A172 (cell line): ENCODE data around the gene UBN1. TPM values are rescaled to one million over a fixed set of nuclear protein-coding genes. Genes with fewer than 3 reads are reported as not detected.
"Not testable (repeated sequence)": the region's sequence is repeated elsewhere in the genome, so short reads cannot be mapped to it uniquely, and the experiment has no call there.

ENCODE experiments used
- DNase-seq: peaks from one replicate; pipeline ENCODE4 v3.0.0-alpha.2; 2015; ENCODE audit warnings: low spot score
- total RNA-seq: library from RNA; depleted of rRNA; stranded (reverse); fragments of >200 nt; shearing (Covaris generic); gene quantifications from 2 replicates; pipeline ENCODE4 v1.2.3, GENCODE V29; 2014

The UBN1 gene
- total RNA-seq, 1 experiment from 2014 or later, result 41.0 TPM

- no peak for DNase-seq
Observed at GRCh38 chr16:4884209-4884608, 36.9 kb downstream of the UBN1 start.

- DNase-seq, result no peak
Observed at GRCh38 chr16:4884972-4885874, 37.9 kb downstream of the UBN1 start.

- no peak for DNase-seq
Observed at GRCh38 chr16:4886151-4886550, 38.9 kb downstream of the UBN1 start.

GRCh38 chr16:4888428-4889135, 41.3 kb downstream of the UBN1 start:
- DNase-seq, result no peak

- DNase-seq, result no peak
Observed at GRCh38 chr16:4890026-4890425, 42.7 kb downstream of the UBN1 start.

GRCh38 chr16:4890686-4891085, 43.4 kb downstream of the UBN1 start:
- no peak for DNase-seq

- DNase-seq, result no peak
Observed at GRCh38 chr16:4891097-4891885, 44.0 kb downstream of the UBN1 start.

GRCh38 chr16:4891886-4892216, 44.6 kb downstream of the UBN1 start:
- peak; percentile 51 for DNase-seq

- DNase-seq, result peak; percentile 19
Observed at GRCh38 chr16:4892361-4893102, 45.3 kb downstream of the UBN1 start.

- no peak for DNase-seq
Observed at GRCh38 chr16:4893103-4893862, 46.0 kb downstream of the UBN1 start.

GRCh38 chr16:4894276-4895150, 47.2 kb downstream of the UBN1 start:
- DNase-seq, result no peak

- DNase-seq, result no peak
Observed at GRCh38 chr16:4895366-4895765, 48.1 kb downstream of the UBN1 start.

- DNase-seq, result not testable (repeated sequence)
Observed at GRCh38 chr16:4896761-4897160, 49.5 kb downstream of the UBN1 start.

GRCh38 chr16:4897328-4897727, 50.0 kb downstream of the UBN1 start:
- no peak for DNase-seq

- DNase-seq, result no peak
Observed at GRCh38 chr16:4898811-4899473, 51.7 kb downstream of the UBN1 start.

- no peak for DNase-seq
Observed at GRCh38 chr16:4899474-4899846, 52.2 kb downstream of the UBN1 start.

GRCh38 chr16:4900036-4900435, 52.8 kb downstream of the UBN1 start:
- DNase-seq, result no peak

- no peak for DNase-seq
Observed at GRCh38 chr16:4900750-4901149, 53.5 kb downstream of the UBN1 start.

- DNase-seq, result no peak
Observed at GRCh38 chr16:4902038-4902437, 54.8 kb downstream of the UBN1 start.
